HG03558 (cell line): ENCODE data around the gene DIAPH2.
A peak's percentile ranks its signal among the peaks of the same experiment; 100 is the strongest.

Experiments
- ATAC-seq: cut with Tn5 transposase; IDR thresholded peaks from one replicate; pipeline ENCODE4 v1.9.1; 2021; ENCODE audit warnings: moderate number of reproducible peaks; ENCODE audit not compliant: unreplicated experiment; ENCODE audit errors: extremely low read depth

The DIAPH2 gene

GRCh38 chrX:97609938-97610337 lies 925.3 kb downstream of the DIAPH2 start:
- ATAC-seq: no peak

DNA sequence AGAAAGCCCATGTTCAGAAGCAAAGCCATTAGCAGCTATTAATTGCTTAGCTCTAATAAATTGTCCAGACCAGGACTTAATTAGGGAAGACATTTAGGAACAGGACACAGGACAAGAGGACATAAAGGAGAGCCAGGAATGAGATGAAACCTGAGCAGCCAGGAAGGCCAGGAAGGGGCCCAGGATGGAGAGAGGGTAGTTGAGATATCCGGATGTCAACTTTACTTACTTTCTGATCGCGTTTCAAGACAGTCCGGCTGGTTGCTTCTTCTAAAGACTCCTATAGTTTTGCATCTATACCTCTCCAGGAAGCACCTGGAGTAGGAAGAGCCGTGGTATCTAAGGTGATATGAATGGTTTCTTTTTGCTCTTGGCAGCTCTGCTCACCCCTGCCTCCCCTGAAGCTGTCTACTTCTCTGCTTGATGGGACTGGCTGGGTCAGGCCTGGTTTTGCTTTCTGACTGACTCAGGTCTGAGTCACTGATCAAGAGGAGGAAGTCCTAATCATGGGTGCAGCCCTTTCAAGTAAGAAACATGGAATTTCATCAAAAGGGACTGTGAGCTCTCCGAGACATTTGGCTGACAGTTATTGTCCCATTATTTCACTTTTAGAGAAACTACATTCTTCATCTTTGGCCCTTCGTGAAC lies 932.4 kb downstream of the DIAPH2 start:
- ATAC-seq: peak; percentile 94

DNA sequence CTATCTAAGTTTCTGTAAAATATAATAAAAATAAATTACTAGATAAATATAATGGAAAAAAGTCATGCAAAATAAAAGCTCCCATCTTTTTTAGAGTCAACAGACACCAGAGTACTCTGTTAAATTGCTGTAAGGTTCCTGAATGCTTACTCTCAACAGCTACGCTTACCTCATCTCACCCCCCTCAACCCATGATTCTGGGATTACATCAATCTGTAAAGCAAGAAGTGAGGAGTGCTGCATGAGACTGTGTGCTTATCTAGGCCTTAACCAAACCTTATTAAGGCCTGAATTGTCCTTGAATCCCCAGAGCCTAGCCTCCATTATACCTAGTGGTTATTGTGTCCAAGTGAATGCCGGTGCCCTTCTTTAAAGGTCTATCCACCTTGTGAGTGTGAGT lies 934.9 kb downstream of the DIAPH2 start:
- ATAC-seq: no peak

DNA sequence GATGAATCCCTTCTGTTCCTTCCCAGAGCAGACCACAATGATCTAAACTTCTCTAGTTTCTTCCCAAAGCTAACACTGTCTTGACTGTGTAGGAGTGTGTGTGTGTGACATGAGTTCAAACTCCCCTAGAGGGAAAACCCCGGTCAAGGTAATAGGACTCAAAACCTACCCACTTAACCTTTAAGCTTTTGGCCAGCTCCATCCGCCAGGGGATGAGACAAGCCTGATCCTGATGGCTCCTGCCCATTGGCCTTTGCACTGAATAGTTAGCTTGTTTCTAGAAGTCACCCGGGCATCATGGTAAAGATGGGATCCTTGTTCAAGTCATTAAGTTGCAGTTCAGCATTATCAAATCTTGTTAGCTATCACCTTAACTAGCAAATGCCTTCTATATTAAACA lies 937.5 kb downstream of the DIAPH2 start:
- ATAC-seq: no peak

GRCh38 chrX:97628326-97628725 lies 943.7 kb downstream of the DIAPH2 start:
- no peak for ATAC-seq

GRCh38 chrX:97628807-97629596 lies 944.4 kb downstream of the DIAPH2 start:
- no peak for ATAC-seq

DNA sequence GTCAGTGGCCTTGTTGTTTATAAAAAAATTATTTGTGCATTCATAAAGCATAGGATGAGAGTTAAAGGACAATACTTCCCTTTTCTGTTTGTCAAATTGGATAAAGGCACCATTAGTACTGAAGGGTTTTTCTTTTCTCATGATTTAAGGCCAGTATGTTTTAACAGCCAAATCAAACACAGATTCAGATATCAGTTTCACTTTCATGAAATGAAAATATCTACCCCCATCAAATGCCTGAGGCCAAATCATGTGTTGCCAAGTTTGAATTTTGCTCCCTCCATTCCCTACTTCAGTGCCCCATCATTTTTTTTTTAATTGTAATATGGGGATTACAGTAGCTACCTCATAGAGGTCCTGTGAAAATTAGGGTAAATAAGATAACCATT lies 944.9 kb downstream of the DIAPH2 start:
- ATAC-seq: no peak

DNA sequence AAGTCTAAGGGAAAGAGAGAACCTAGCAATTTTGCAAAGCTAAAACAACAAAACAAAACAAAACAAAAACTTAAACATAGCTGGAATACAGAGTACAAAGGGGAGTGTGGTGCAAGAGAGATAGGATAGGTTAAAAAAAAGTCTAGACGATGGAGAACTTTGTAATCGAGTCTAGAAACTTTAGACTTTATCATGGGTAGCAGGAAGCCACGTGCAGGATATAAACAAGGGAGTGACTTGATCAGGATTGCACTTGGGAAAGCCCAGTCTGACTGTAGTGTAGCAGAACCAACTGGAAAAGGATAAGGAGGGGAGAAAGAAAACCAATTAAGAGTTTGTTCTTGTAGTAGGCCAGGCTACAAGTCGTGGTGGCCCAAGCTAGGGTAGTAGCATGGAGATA lies 949.2 kb downstream of the DIAPH2 start:
- ATAC-seq: no peak

DNA sequence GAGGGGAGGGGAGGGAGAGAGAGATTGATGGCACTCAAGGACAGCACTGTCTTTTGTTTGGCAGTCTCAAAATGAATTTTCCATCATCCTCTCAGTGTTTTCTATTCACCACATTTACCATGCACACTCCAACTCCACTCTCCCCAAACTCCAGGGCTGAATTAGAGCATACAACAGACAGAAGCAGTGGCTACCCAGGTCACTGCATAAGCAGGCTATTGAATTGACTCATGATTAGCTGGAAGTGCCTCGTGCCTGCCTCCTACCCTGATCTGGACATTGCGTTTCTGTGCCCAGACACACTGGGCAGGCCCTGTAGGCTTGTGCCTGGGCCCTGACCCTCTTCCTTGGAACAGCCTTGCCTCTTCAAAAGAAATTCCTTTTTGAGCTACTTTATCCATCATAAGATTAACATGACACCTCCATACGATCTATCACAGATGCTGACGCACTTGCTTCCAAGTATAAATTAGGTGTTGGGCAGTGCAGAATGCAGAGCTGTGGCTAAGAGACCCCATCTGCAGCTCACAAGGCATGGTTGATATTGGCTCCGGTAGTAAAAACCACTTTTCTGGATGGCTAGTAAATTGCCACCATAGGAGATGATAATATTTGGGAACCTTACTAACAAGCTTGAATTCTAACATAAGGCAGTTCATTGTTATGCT lies 952.0 kb downstream of the DIAPH2 start:
- ATAC-seq: no peak

DNA sequence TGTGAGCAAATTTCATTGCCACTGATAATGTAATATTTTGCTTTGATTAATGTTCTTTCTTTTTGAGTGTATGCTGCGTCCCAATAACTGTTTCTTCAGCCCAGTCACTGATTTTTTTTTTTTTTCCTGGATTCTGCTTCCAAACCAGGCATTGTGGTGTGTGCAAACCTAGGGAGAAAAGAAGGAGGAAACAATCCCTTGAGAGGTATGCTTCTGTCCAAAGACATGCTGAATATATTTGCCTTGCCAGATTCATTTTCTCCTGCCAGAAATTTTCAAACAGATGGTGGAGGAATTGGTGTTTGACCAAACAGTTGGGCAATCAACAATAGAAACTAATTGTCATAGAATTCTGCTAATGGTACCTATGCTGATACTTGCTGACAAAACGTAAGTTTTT lies 952.6 kb downstream of the DIAPH2 start:
- no peak for ATAC-seq

DNA sequence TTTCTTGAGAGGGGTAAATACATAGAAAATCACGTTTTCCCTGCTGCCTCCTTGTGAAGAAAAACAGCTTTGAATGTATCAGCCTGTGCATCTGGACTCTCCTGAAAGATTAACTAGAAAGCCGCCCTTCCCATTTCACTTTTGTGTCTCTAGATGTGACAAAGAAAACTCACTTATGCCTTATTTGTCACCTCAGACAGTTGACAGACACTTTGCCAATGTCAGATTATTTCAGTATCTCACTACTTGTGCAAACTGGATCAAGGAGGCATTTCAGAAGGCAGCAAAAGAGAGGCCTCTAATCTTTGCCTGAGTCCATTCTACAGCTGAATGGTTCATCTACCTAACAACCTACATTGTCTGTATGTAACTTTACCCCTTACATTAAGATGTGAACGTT lies 954.0 kb downstream of the DIAPH2 start:
- no peak for ATAC-seq

GRCh38 chrX:97639526-97639925 lies 954.9 kb downstream of the DIAPH2 start:
- ATAC-seq: no peak
